Heart right ventricle (tissue), 16 donors: ENCODE measurements around the gene ZSCAN2. TPM values are rescaled to one million over a fixed set of nuclear protein-coding genes. Genes with fewer than 3 reads are reported as not detected.

Source experiments
- ATAC-seq, 8 donors: fragments of 200-7000 bp; cut with Tn5 transposase; one replicate each; pipeline ENCODE4 v1.9.1; 2020; ENCODE audit warnings: mild to moderate bottlenecking in 8 of 8, moderate library complexity in 8 of 8, moderate number of reproducible peaks in 1 of 8
- DNase-seq, 2 donors: peaks; one replicate each; pipeline ENCODE4 v3.0.0-alpha.2; 2020
- H3K27ac ChIP-seq, 10 donors: fragments of 200-600 bp; sonication (generic) in 2 of 10; one replicate each; pipeline versions ENCODE4 v1.5.0 to v1.8.0; 2020 to 2022; ENCODE audit warnings: mild to moderate bottlenecking in 3 of 10
- H3K27me3 ChIP-seq, 7 donors: fragments of 200-600 bp; one replicate each; pipeline ENCODE4 v1.8.0; 2021 to 2022; ENCODE audit warnings: mild to moderate bottlenecking in 2 of 7
- H3K36me3 ChIP-seq, 9 donors: fragments of 200-600 bp; sonication (generic) in 1 of 9; one replicate each; pipeline versions ENCODE4 v1.5.0 to v1.8.0; 2020 to 2022; ENCODE audit warnings: mild to moderate bottlenecking in 2 of 9
- H3K4me1 ChIP-seq, 9 donors: fragments of 200-600 bp; sonication (generic) in 1 of 9; one replicate each; pipeline versions ENCODE4 v1.5.0 to v1.8.0; 2020 to 2022; ENCODE audit warnings: mild to moderate bottlenecking in 4 of 9
- H3K4me3 ChIP-seq, 10 donors: fragments of 200-600 bp; sonication (generic) in 2 of 10; one replicate each; pipeline versions ENCODE4 v1.5.0 to v1.8.0; 2020 to 2022; ENCODE audit warnings: mild to moderate bottlenecking in 7 of 10, moderate library complexity in 2 of 10
- H3K9me3 ChIP-seq, 11 donors: fragments of 200-600 bp in 10 of 11; sonication (generic) in 2 of 11; one replicate each; pipeline versions ENCODE4 v1.5.0 to v1.8.0; 2013 to 2022; ENCODE audit warnings: mild to moderate bottlenecking in 2 of 11, control low read depth in 1 of 11, moderate library complexity in 1 of 11
- CTCF ChIP-seq, 9 donors: fragments of 200-600 bp; sonication (generic) in 2 of 9; IDR thresholded peaks; one replicate each; pipeline versions ENCODE4 v1.5.0 to v1.8.0; 2021 to 2022; ENCODE audit warnings: antibody characterized with exemption in 9 of 9, mild to moderate bottlenecking in 5 of 9, moderate library complexity in 1 of 9
- WGBS, 2 donors: extraction: QIAGEN DNeasy Blood & Tissue Kit; methylation state at CpG; one replicate each; pipeline ENCODE4 v1.1.7; 2013; ENCODE audit warnings: inconsistent platforms in 1 of 2; 5-methylcytosine and 5-hydroxymethylcytosine counted together
- intact Hi-C, 10 donors: fragments of 100-400 bp; cut with DNase I; formaldehyde crosslinking; loops; one replicate each; pipeline versions ENCODE4 v1.11.1 to v1.14.2; 2022
- polyA plus RNA-seq, 2 donors: library from polyadenylated mRNA; stranded (reverse); fragments of 200-250 nt; gene quantifications; one replicate each; pipeline ENCODE4 v1.2.3, GENCODE V29; 2013
- total RNA-seq, 10 donors: library from RNA; stranded (reverse); fragmentation: NEBNext Ultra II Directional in 3 of 10; extraction: Animal tissue kit (Norgen Biotek cat#: 25700) in 3 of 10; gene quantifications; one replicate each; pipeline versions ENCODE4 v1.2.1 to v1.2.4, GENCODE V29; 2021 to 2023
- donor health status: Arrhythmogenic right ventricular cardiomyopathy.
- donor health status: ischemic (EF 13 %, LVEDD 7.1; RV severe dilation, severe dysfunction).
- donor health status: healthy with polysubstance abuse.
- donor health status: DM: no; HTN: yes; CAD: no.
- donor health status: DM: no; HTN: no; CAD: no.
- donor health status: ischemic (EF 25% LVEDD 6.9; RV normal size, moderate dysfunction).
- donor health status: ischemic (EF 25% LVEDD 5.7; RV mildly dilated, moderate dysfunction).
- donor health status: healthy.
- donor health status: DM: yes; HTN: yes; CAD: no.
- donor health status: Ischemic cardiomyopathy.
- donor health status: ischemic (EF 35%, LVEDD 5.7; RV mildly dilated, moderate dysfunction).
- donor health status: nonischemic (EF 11% LVEDD 7.7; RV severe dilation, severe dysfunction).
- donor health status: DM: yes; HTN: yes; CAD: no.
- donor health status: PGD.
- donor health status: ischemic (EF 29% LVEDD 5.4; RV normal size, mild dysfunction).
- donor health status: nonischemic (EF 23%, LVEDD 6.1; RV moderate dilation, normal function).

Gene ZSCAN2
- total and polyA plus RNA-seq, 12 donors = 3.7 to 8.1 (median 5.7) TPM

- whole genome bisulfite sequencing, 2 donors = 85 to 89% methylated on average over 2 of the region's 2 CpGs
- intact Hi-C loops = loop anchor here in 6 of 10 donors (5.0 to 10.0 kb wide), 8 partner anchors 64 to 454 kb away; partner anchors contain the start of genes ALPK3 (in 1 of the 6), NMB (in 1 of the 6) and WDR73 (in 1 of the 6)
- H3K27me3 ChIP-seq = no peaks in the 10 kb centered on the region
Measured at GRCh38 chr15:84590406-84590805, 10.4 kb upstream of the ZSCAN2 start.

GRCh38 chr15:84591815-84592214 is 9.0 kb upstream of the ZSCAN2 start:
- peaks cover 0 to 18% (median 4%) of the 10 kb centered on the region in 9 donors for H3K4me1 ChIP-seq
- WGBS, 2 donors = 95 to 100% methylated on average over 1 of the region's 1 CpG
- ATAC-seq = no peak
- H3K4me3 ChIP-seq = no peak overlapping the region
- no peak for TF ChIP-seq CTCF (IDR thresholded peaks at IDR 0.05)
- H3K27me3 ChIP-seq = no peaks in the 10 kb centered on the region
- intact Hi-C loops = loop anchor here in 6 of 10 donors (5.0 to 10.0 kb wide), 8 partner anchors 63 to 453 kb away; partner anchors contain the start of genes ALPK3 (in 1 of the 6), NMB (in 1 of the 6) and WDR73 (in 1 of the 6)
- DNase-seq = no peak
- H3K9me3 ChIP-seq = no peaks in the 10 kb centered on the region
- no peaks in the 10 kb centered on the region for H3K36me3 ChIP-seq
- H3K27ac ChIP-seq = no peak overlapping the region

More at GRCh38 chr15:84590406-84590805, 10.4 kb upstream of the ZSCAN2 start:
- Histone ChIP-seq H3K4me1 (peaks cover 0 to 11% (median 4%) of the 10 kb centered on the region in 9 donors), H3K36me3 (no peaks in the 10 kb centered on the region), H3K27ac (no peak overlapping the region), H3K4me3 (no peak overlapping the region), H3K9me3 (no peaks in the 10 kb centered on the region)
- TF ChIP-seq CTCF (IDR thresholded peaks at IDR 0.05) = no peak
- ATAC-seq (no peak), DNase-seq (no peak)

- no peaks in the 10 kb centered on the region for H3K27me3 ChIP-seq
- H3K27ac ChIP-seq = no peak overlapping the region
- intact Hi-C loops = loop anchor here in 8 of 10 donors (5.0 to 10.0 kb wide), 11 partner anchors 38 to 450 kb away; partner anchors contain the start of genes WDR73 (in 2 of the 8), ALPK3 (in 1 of the 8) and NMB (in 1 of the 8)
- no peak overlapping the region for H3K4me3 ChIP-seq
- no peak for TF ChIP-seq CTCF (IDR thresholded peaks at IDR 0.05)
- ATAC-seq (no peak), DNase-seq (no peak)
- no peaks in the 10 kb centered on the region for H3K9me3 ChIP-seq
- no peaks in the 10 kb centered on the region for H3K36me3 ChIP-seq
- WGBS, 2 donors = 76 to 77% methylated on average over 3 of the region's 3 CpGs
- peaks cover 0 to 37% (median under 1%) of the 10 kb centered on the region in 9 donors for H3K4me1 ChIP-seq
Measured at GRCh38 chr15:84594617-84595290, 6.1 kb upstream of the ZSCAN2 start.

- ATAC-seq (no peak), DNase-seq (no peak)
- Histone ChIP-seq H3K36me3 (no peaks in the 10 kb centered on the region), H3K4me3 (no peak overlapping the region), H3K27ac (no peak overlapping the region), H3K4me1 (peaks cover 0 to 41% (median 4%) of the 10 kb centered on the region in 9 donors), H3K27me3 (no peaks in the 10 kb centered on the region), H3K9me3 (no peaks in the 10 kb centered on the region)
- intact Hi-C loops = loop anchor here in 8 of 10 donors (5.0 to 10.0 kb wide), 9 partner anchors 37 to 449 kb away; partner anchors contain the start of genes WDR73 (in 2 of the 8), ALPK3 (in 1 of the 8) and NMB (in 1 of the 8)
- no peak for TF ChIP-seq CTCF (IDR thresholded peaks at IDR 0.05)
- WGBS, 2 donors = 90 to 92% methylated on average over 2 of the region's 2 CpGs
Measured at GRCh38 chr15:84595660-84596059, 5.1 kb upstream of the ZSCAN2 start.
